ENCODE data around the gene ERCC5. TPM values are rescaled to one million over a fixed set of nuclear protein-coding genes. Genes with fewer than 3 reads are reported as not detected.

Gene ERCC5
- polyA plus RNA-seq, 1 donor: 66.9 TPM

DNA sequence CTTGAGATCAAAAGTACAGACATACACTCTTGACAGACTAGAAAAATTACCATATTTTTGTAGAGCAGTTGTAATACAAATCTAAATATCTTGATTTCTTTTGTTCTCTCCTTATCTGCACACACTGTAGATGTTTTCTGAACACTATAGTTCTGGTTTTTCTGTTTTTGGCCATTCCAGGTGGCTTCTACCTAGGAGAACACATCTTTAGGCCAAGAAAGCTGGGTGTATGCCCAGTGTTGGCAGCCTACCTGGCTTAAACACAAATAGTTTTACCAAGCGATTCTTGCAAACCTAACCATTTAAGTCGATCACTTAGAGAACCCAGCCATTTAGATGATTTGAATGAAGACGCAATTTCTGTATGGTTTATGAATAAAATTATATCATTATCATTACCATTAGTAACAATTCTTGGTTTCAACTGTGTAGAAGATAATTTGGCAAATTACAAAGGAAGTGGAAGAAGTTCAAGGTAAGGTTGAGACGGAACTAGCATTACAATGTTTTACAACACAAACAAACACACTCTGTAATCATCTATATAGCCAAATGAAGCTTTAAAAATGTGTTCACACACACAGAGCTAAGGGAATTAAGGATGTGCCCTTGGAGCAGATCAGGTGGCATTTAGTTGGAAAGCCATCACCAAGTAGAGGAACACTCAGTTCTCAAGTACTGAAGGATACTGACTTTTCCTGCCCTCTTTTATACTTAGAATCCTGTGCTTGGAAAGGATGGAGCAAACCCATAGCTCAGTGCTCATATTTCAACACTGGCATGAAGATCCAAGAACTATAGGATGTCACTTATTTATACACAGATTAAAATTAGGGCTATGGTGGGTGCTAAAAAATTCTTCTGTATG, 36.2 kb downstream of the ERCC5 start:
- H3K27me3 ChIP-seq (ENCODE audit: control insufficient read depth, insufficient read depth, low read length): no peaks in the 10 kb centered on the region
- peaks cover 4% of the 10 kb centered on the region for H3K4me1 ChIP-seq (ENCODE audit: control insufficient read depth, insufficient read depth, low read length)
- no peaks in the 10 kb centered on the region for H3K9me3 ChIP-seq (ENCODE audit: control insufficient read depth, low read depth, low read length)
- 100% methylated on average over 1 of the region's 4 CpGs for WGBS (ENCODE audit: insufficient coverage, low lambda C conversion rate)
- H3K4me3 ChIP-seq (ENCODE audit: low read length): no peak overlapping the region
- DNase-seq: no peak
- H3K36me3 ChIP-seq (ENCODE audit: control insufficient read depth, insufficient read depth, low read length): peaks cover 6% of the 10 kb centered on the region
- no peak overlapping the region for H3K27ac ChIP-seq (ENCODE audit: low read length)

- Histone ChIP-seq H3K27ac (ENCODE audit: low read length) (no peak overlapping the region), H3K9me3 (ENCODE audit: control insufficient read depth, low read depth, low read length) (no peaks in the 10 kb centered on the region), H3K36me3 (ENCODE audit: control insufficient read depth, insufficient read depth, low read length) (no peaks in the 10 kb centered on the region), H3K27me3 (ENCODE audit: control insufficient read depth, insufficient read depth, low read length) (no peaks in the 10 kb centered on the region), H3K4me1 (ENCODE audit: control insufficient read depth, insufficient read depth, low read length) (no peaks in the 10 kb centered on the region), H3K4me3 (ENCODE audit: low read length) (no peak overlapping the region)
- WGBS (ENCODE audit: insufficient coverage, low lambda C conversion rate): 17% methylated on average over 1 of the region's 2 CpGs
- peak in 1 of 2 donors; percentile 50 for DNase-seq
Observed at GRCh38 chr13:102892503-102892902, 46.7 kb downstream of the ERCC5 start.

GRCh38 chr13:102897371-102898138, 51.7 kb downstream of the ERCC5 start:
- no CpG with 5 or more reads among the region's 6 CpGs for WGBS (ENCODE audit: insufficient coverage, low lambda C conversion rate)
- Histone ChIP-seq H3K4me3 (ENCODE audit: low read length) (no peak overlapping the region), H3K9me3 (ENCODE audit: control insufficient read depth, low read depth, low read length) (no peaks in the 10 kb centered on the region), H3K4me1 (ENCODE audit: control insufficient read depth, insufficient read depth, low read length) (peaks cover 30% of the 10 kb centered on the region), H3K27ac (ENCODE audit: low read length) (no peak overlapping the region), H3K36me3 (ENCODE audit: control insufficient read depth, insufficient read depth, low read length) (no peaks in the 10 kb centered on the region), H3K27me3 (ENCODE audit: control insufficient read depth, insufficient read depth, low read length) (no peaks in the 10 kb centered on the region)
- peak in 1 of 2 donors; percentile 17 for DNase-seq

- Histone ChIP-seq H3K27ac (ENCODE audit: low read length) (peak overlapping the region; percentile 69), H3K27me3 (ENCODE audit: control insufficient read depth, insufficient read depth, low read length) (no peaks in the 10 kb centered on the region), H3K4me1 (ENCODE audit: control insufficient read depth, insufficient read depth, low read length) (peaks cover 39% of the 10 kb centered on the region), H3K36me3 (ENCODE audit: control insufficient read depth, insufficient read depth, low read length) (no peaks in the 10 kb centered on the region), H3K9me3 (ENCODE audit: control insufficient read depth, low read depth, low read length) (no peaks in the 10 kb centered on the region), H3K4me3 (ENCODE audit: low read length) (no peak overlapping the region)
- no CpG with 5 or more reads among the region's 4 CpGs for WGBS (ENCODE audit: insufficient coverage, low lambda C conversion rate)
- peak; percentile 18 to 82 for DNase-seq
Observed at GRCh38 chr13:102900193-102900608, 54.4 kb downstream of the ERCC5 start.

DNA sequence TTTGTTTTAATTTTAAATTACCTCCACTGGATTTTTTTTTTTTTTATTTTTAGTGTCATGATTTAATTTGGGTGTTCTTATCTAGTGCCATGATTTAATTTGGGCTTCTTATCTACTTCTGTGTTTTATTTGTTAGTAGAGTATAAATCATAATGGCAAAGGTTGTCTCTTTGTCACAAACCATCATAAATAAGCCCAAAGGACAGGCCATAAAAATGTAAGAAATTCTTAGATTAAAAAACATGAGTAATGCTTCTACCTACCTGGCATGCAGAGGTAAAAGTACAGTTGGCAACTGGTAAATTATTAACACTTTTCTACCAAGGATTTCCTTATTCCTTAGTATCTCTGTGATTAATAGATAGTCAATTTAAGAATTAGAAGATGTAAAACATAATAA, 55.2 kb downstream of the ERCC5 start:
- Histone ChIP-seq H3K27ac (ENCODE audit: low read length) (peak overlapping the region; percentile 72), H3K27me3 (ENCODE audit: control insufficient read depth, insufficient read depth, low read length) (no peaks in the 10 kb centered on the region), H3K9me3 (ENCODE audit: control insufficient read depth, low read depth, low read length) (no peaks in the 10 kb centered on the region), H3K36me3 (ENCODE audit: control insufficient read depth, insufficient read depth, low read length) (no peaks in the 10 kb centered on the region), H3K4me3 (ENCODE audit: low read length) (no peak overlapping the region), H3K4me1 (ENCODE audit: control insufficient read depth, insufficient read depth, low read length) (peaks cover 39% of the 10 kb centered on the region)
- DNase-seq: peak; percentile 67 to 87

DNA sequence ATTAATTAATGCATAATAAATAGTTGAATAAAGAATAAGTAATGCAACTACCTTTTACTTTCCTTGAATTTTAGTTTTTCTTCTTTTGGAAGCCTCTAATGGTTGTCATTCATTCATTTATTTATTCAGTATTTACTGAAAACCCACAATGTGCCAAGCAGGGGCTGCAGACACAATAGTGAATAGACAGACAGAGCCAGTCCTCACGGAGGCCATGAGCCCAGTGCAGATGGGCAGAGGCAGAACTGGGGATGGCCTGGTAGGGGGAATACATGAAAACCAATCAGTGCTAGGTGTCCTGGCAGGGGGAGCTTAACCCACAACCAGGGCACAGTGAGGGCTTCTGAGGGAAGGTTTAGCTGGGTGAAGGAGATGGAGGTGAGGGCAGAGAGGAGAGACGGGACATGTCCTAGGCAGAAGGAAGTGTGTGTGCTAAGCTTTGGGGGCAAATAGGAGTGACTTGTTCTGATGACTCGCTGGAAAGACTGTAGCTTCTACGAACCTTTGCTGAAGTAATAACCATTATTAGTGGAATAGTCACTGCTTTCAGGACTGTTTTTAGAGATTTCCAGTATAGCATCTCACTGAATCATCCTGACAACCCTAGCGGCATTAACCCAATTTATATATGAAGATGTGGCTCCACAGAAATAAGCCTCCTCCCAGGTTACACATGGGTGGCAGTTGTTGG, 55.9 kb downstream of the ERCC5 start:
- Histone ChIP-seq H3K4me1 (ENCODE audit: control insufficient read depth, insufficient read depth, low read length) (peaks cover 39% of the 10 kb centered on the region), H3K9me3 (ENCODE audit: control insufficient read depth, low read depth, low read length) (no peaks in the 10 kb centered on the region), H3K27me3 (ENCODE audit: control insufficient read depth, insufficient read depth, low read length) (no peaks in the 10 kb centered on the region), H3K36me3 (ENCODE audit: control insufficient read depth, insufficient read depth, low read length) (no peaks in the 10 kb centered on the region), H3K4me3 (ENCODE audit: low read length) (no peak overlapping the region), H3K27ac (ENCODE audit: low read length) (peak overlapping the region; percentile 72)
- 63% methylated on average over 1 of the region's 5 CpGs for WGBS (ENCODE audit: insufficient coverage, low lambda C conversion rate)
- peak in 1 of 2 donors; percentile 34 for DNase-seq

DNA sequence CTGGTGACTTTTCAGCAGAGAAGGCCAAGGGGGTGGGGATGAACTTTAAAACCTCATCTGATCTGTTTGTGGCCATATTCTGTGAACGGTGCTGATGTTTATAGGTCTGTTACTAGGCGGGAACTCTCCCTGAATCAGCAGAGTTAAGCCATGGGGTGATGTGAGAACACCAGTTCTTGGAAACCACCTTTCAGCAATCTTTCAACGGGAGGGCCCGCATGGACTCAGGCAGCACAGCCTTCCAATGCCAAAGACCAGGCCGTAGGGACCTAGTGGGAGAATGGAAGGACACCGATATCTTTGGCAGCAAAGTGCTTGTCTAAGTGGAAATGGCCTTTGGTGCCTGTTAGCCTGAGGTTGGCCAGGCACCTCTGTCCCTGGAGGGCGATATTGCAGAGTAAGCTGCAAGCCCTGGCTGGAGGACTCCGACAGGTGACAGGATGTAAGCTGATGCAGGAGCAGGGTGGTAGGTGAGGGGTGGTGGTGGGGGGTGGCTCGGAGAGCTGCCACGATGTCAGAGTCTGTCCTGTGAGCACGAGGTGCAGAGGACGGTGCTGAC, 57.0 kb downstream of the ERCC5 start:
- Histone ChIP-seq H3K27ac (ENCODE audit: low read length) (peak overlapping the region; percentile 72), H3K4me1 (ENCODE audit: control insufficient read depth, insufficient read depth, low read length) (peaks cover 36% of the 10 kb centered on the region), H3K27me3 (ENCODE audit: control insufficient read depth, insufficient read depth, low read length) (no peaks in the 10 kb centered on the region), H3K36me3 (ENCODE audit: control insufficient read depth, insufficient read depth, low read length) (no peaks in the 10 kb centered on the region), H3K4me3 (ENCODE audit: low read length) (no peak overlapping the region), H3K9me3 (ENCODE audit: control insufficient read depth, low read depth, low read length) (no peaks in the 10 kb centered on the region)
- DNase-seq: peak; percentile 65 to 83
- WGBS (ENCODE audit: insufficient coverage, low lambda C conversion rate): 100% methylated on average over 1 of the region's 12 CpGs

DNA sequence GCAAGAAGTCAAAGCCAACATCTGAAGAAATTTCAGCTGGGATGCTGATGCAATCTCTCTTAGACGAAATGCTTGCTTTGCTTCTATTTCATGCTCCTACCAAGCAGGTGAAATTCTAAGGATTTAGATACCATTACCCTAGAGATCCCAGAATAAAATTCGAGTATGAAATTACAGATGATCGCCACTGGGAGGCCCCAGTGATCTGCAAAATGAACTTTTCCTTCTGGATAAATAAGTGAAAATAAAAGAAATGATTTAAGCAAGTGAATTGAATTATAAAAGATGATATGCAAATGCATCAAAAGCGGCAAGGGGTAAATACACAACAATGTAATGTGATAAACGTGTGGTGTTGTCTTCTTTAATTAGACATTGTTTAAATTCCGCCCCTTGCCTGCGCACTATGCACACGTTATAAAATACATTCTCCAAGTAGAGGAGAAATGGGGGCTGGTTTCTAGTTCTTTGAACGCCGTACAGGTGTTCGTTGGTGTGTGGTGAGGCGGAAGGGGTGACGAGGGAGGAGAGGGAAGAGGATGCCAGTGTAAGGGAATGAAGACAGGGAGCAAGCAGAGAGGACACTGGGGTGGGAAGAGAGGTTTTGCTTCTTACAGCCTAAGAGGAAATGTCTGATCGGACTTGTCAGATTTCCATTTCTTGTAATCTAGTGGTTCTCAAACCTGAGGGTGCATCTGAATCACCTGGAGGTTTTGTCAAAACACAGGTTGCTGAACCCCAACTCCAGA, 58.0 kb downstream of the ERCC5 start:
- Histone ChIP-seq H3K27me3 (ENCODE audit: control insufficient read depth, insufficient read depth, low read length) (no peaks in the 10 kb centered on the region), H3K9me3 (ENCODE audit: control insufficient read depth, low read depth, low read length) (no peaks in the 10 kb centered on the region), H3K4me3 (ENCODE audit: low read length) (no peak overlapping the region), H3K36me3 (ENCODE audit: control insufficient read depth, insufficient read depth, low read length) (no peaks in the 10 kb centered on the region), H3K27ac (ENCODE audit: low read length) (peak overlapping the region; percentile 64), H3K4me1 (ENCODE audit: control insufficient read depth, insufficient read depth, low read length) (peaks cover 32% of the 10 kb centered on the region)
- no peak for DNase-seq
- WGBS (ENCODE audit: insufficient coverage, low lambda C conversion rate): 64% methylated on average over 4 of the region's 14 CpGs

DNA sequence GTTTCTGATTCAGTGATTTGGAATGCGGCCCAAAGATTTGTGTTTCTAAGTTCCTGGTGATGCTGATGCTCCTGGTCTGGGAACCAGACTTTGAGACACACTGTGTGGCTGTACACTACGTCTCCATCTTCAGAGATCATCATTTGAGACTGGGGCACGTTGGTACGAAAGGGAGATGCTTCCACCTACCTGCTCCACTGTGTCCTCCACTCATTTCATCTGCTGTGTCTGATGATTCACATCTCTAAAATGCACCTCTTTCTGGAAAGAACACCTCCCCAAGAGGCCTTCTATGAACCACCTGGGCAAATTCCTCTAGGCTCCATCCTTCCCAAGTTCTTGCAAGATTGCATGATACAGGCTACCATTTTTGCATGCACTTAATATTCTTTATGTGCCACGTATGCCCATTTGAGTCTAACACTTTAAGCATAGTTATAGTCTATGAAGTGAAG, 58.6 kb downstream of the ERCC5 start:
- DNase-seq: no peak
- H3K9me3 ChIP-seq (ENCODE audit: control insufficient read depth, low read depth, low read length): no peaks in the 10 kb centered on the region
- H3K36me3 ChIP-seq (ENCODE audit: control insufficient read depth, insufficient read depth, low read length): no peaks in the 10 kb centered on the region
- peaks cover 29% of the 10 kb centered on the region for H3K4me1 ChIP-seq (ENCODE audit: control insufficient read depth, insufficient read depth, low read length)
- no peaks in the 10 kb centered on the region for H3K27me3 ChIP-seq (ENCODE audit: control insufficient read depth, insufficient read depth, low read length)
- H3K4me3 ChIP-seq (ENCODE audit: low read length): no peak overlapping the region
- WGBS (ENCODE audit: insufficient coverage, low lambda C conversion rate): 100% methylated on average over 1 of the region's 5 CpGs
- H3K27ac ChIP-seq (ENCODE audit: low read length): no peak overlapping the region

All from large intestine (tissue), 3 donors.